NOMO-1 (cell line): ENCODE results near the gene PRR18.
"Not testable (repeated sequence)": the region's sequence is repeated elsewhere in the genome, so short reads cannot be mapped to it uniquely, and the experiment has no call there.

Source experiments
- DNase-seq, 2 experiments: peaks; one replicate each; lab custom pipeline; 2025; ENCODE audit not compliant: unreplicated experiment in 2 of 2; lab: John Stamatoyannopoulos, UW

PRR18 gene, protein sequence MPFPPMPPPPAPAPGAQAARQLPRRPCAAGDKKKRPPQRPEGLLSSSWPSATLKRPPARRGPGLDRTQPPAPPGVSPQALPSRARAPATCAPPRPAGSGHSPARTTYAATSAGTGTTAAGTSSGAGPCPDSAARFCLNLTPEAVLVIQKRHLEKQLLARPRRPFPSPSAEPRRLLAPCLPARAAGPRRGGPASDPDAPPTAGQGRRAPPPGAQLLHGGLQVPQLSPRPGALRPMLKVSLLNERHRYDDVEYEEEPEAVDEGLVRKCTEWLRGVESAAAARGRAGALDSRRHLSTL

GRCh38 chr6:166308033-166308768, at the start of gene PRR18:
TSS of gene PRR18 (minus strand) at chr6:166308392. CDS start at chr6:166308142, 250 bp downstream.
- DNase-seq, result no peak

- no peak for DNase-seq
These were observed 47.4 kb upstream of the PRR18 start for GRCh38 chr6:166355552-166355951.

GRCh38 chr6:166354965-166355364, 46.8 kb upstream of the PRR18 start:
- DNase-seq, result no peak

DNA sequence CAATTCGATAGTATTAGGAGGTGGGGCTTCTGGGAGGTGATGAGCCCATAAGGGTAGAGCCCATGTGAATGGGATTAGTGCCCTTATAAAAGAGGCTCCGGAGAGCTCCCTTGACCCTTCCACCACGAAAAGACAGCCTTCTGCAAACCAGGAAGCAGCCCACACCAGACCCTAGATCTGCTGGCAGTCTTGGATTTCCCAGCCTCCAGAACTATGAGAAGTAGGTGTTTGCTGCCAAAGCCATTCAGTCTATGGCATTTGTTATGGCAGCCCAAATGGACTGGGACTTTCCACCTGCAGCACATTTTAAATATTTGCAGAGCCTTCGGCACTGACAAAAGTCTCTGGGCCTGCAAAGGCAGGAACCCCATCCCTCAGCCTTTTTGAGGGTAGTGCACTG, 46.0 kb upstream of the PRR18 start:
- no peak for DNase-seq

DNA sequence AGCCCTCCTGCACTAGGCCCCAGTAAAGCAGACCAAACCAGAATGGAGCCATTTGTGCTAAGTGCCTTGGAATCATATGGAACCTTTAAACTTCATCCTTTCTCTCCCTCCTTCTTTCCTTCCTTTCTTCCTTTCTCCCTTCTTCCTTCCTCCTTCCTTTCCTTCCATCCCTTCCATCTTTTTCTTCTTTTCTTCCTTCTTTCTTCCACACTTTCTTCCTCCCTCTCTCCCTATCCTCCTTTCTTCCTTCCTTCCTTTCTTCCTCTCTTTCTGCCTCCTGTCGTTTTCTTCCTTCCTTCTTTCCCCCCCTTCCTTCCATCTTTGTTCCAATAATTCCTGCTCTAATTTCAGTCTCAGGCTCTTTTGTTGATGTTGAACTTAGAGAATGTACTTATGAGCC, 45.3 kb upstream of the PRR18 start:
- no peak for DNase-seq

- DNase-seq, result no peak
These were observed 44.7 kb upstream of the PRR18 start for GRCh38 chr6:166352923-166353322.

DNA sequence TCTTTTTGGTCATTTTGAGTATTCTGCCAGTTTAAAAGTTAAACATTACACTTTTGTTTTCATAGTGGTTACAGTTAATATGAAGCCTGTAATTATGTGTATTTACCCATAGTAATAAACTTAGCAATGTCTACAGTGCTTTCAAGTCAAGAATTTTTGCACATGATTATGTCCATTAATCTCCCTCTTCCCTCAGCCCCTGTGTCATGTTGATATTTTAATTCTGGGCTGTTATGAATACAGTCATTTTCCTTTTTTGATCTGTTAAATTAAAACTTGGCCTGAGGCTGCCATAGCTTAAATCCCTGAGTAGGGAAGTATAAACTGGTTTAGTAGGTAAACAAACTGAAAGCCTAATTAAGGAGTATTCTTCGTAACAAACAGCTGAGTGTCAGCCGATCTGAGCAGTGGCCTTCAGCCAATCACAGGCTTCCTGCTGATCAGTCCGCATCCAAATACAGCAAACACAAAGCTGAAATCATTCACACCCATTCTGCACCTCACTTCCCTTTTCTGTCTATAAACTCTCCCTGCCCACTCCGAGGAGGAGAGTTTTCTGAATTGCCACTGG, 43.6 kb upstream of the PRR18 start:
- DNase-seq, result peak; percentile 72 to 83

GRCh38 chr6:166348305-166348949, 40.2 kb upstream of the PRR18 start:
- peak in 1 of 2 experiments; percentile 47 for DNase-seq

DNA sequence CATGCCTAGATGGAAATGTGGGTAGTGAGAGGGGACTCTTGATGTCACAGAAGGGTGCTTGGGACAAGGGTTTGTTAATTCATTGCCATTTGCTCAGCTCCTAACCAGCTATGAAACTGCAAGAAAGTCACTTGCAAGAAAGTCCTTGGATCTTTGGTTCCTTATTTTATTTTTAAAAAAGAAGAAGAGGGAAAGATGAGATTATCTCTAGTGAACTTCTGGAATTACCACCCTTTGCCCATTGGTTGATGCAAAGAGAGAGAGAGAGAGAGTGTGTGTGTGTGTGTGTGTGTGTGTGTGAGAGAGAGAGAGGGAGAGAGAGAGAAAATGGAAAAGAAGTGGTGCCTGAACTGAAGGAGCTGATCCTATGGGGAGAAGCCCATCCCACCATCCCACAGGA, 38.8 kb upstream of the PRR18 start:
- DNase-seq, result peak in 1 of 2 experiments; percentile 26

DNA sequence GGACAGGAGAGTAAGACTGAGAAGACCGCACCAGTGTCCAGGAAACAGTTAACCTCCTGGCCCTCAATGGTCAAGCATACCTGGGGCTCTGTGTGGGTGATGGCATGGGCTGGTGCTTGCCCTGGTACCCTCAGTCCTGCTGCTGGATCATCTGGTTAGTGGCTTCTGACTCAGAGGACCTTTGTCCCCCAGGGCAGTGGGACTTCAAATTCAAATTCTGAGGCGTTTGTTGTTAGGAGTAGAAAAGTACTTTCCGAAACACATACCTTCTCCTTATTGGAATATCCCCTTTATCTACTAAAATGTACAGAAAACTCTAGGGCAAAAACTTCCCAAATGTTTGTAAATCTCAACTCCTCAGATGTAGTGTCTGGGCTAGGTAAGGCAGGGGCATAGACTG, 38.3 kb upstream of the PRR18 start:
- DNase-seq, result no peak

GRCh38 chr6:166345672-166346071, 37.5 kb upstream of the PRR18 start:
- not testable (repeated sequence) for DNase-seq

DNA sequence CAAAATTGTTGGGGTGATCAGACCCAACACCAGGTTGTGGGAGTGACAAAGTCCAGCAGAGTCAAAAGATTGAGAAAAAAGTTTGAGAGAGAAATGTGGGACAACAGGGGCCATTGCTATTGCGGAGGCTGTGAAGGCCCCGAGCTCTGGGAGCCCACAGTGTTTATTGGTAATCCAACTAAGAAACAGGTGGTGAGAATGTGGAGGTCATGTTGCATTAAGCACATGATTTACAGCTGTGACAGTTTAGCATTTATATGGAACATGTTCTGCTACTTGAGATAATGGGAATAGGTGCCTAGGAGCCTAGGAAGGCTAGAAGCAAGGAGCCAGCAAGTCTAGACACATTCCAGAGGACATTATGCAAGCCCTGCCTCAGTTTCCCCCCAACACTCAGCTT, 36.7 kb upstream of the PRR18 start:
- not testable (repeated sequence) for DNase-seq

DNA sequence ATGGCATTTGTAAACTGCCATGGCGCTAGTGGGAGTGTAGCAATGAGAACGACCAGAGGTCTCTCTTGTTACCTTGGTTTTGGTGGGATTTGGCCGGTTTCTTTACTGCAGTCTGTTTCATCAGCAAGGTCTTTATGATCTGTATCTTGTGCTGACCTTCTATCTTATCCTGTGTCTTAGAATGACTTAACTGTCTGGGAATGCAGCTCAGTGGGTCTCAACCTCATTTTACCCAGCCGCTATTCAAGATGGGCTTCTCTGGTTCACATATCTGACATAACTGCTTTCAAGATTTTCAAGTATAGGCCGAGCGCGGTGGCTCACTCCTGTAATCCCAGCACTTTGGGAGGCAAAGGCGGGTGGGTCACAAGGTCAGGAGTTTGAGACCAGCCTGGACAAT, 36.0 kb upstream of the PRR18 start:
- DNase-seq, result no peak

GRCh38 chr6:166343150-166343487, 34.9 kb upstream of the PRR18 start:
- peak; percentile 39 to 70 for DNase-seq

DNA sequence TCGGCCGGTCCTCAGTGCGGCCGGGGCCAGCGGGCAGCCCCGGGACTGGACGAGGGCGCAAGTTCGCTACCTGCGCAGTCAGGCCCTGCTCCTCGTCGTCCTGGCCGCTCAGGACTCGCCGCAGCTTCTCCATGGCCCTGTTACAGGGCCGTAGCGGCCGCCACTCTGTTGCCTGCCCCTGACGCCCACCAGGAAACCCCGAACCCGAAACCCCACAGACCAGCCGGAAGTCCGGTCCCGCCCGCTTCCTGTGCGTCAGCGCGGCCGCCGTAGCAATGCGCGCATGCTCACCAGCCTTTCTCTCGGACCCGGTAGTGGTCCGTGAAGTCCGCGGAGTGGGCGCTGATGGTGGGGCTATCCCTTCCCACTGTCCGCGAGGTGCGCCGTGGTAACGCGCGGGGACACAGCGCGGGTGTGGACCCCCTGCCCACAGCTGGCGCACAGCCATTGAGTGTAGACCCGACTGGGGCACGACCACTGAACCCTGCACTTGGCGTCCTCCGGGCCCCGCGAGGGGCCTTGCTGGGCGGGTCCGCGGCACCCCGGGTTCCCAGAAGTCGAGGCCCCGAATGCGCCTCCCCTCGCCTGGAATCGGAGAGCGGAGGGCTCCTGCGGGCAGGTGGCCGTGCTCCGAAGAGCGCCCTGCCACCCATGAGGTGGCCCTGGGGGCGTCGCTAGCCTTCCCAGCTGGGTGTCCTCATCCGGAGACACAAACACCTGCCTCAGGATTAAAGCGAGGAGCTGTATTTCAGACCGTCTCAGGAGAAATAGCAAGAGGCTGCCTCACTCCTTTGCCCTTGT, 34.4 kb upstream of the PRR18 start, which contains the start of gene SFT2D1:
Gene SFT2D1 (minus strand): TSS at position 197 of the 801 bp plus-strand sequence. CDS start 64 bp downstream, at position 133.
- DNase-seq, result peak; percentile 71 to 80

GRCh38 chr6:166341977-166342348, 33.8 kb upstream of the PRR18 start:
- no peak for DNase-seq

DNA sequence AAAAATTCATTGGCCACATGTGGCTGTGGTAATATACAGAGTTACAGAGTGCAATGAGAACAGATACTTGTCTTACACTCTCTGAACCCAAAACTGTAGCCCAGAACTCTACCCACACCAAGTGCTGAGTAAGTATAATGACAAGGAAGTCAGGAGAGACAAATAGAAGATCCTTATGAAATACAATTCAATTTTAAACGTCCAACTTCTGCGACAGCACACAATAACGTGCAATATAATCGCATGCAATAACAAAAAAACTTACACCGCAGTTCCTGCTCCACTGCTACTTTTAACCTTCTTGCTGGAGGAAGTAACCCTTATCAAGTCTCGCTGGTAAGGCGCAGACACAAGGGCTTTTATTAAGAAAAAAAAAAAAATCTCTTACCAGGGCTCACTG, 33.3 kb upstream of the PRR18 start:
- peak; percentile 25 to 74 for DNase-seq

- no peak for DNase-seq
These were observed 30.7 kb upstream of the PRR18 start for GRCh38 chr6:166338854-166339253.

- DNase-seq, result no peak
These were observed 28.7 kb upstream of the PRR18 start for GRCh38 chr6:166336847-166337246.
